Subcutaneous adipose tissue (tissue), 4 donors: ENCODE measurements around the gene PPP1CB. TPM values are rescaled to one million over a fixed set of nuclear protein-coding genes. Genes with fewer than 3 reads are reported as not detected.

Experiments
- total RNA-seq, 4 donors: library from RNA; depleted of rRNA; stranded (reverse); fragments of >200 nt; gene quantifications; one replicate each; pipeline ENCODE4 v1.1.0, GENCODE V29; 2016
- TF ChIP-seq, protein P1 (sequence below): fragments of 450-650 bp; IDR thresholded peaks from one replicate; pipeline ENCODE4 v1.5.1; 2016; ENCODE audit warnings: low read depth, mild to moderate bottlenecking, control low read depth, antibody characterized with exemption, moderate library complexity

PPP1CB gene
- total RNA-seq, 4 donors from 2014 or later = 182 to 293 (median 236) TPM

DNA sequence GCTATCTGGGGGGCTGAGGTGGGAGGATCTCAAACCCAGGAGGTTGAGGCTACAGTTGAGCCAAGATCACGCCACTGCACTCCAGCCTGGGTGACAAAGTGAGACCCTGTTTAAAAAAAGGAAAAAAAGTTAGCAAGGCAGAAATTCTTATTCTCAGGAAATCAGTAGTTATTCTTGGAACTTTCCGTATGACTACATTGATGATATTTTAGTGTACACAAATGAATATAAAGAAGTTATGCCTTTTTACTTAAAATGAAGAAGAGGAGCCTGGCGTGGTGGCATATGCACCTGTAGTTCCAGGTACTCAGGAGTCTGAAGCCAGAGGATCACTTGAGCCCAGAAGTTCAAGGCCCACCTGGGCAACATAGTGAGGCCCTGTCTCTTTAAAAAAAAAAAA is 66.4 kb downstream of the PPP1CB start:
- TF ChIP-seq, protein P1, sequence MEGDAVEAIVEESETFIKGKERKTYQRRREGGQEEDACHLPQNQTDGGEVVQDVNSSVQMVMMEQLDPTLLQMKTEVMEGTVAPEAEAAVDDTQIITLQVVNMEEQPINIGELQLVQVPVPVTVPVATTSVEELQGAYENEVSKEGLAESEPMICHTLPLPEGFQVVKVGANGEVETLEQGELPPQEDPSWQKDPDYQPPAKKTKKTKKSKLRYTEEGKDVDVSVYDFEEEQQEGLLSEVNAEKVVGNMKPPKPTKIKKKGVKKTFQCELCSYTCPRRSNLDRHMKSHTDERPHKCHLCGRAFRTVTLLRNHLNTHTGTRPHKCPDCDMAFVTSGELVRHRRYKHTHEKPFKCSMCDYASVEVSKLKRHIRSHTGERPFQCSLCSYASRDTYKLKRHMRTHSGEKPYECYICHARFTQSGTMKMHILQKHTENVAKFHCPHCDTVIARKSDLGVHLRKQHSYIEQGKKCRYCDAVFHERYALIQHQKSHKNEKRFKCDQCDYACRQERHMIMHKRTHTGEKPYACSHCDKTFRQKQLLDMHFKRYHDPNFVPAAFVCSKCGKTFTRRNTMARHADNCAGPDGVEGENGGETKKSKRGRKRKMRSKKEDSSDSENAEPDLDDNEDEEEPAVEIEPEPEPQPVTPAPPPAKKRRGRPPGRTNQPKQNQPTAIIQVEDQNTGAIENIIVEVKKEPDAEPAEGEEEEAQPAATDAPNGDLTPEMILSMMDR = no peak

GRCh38 chr2:28821295-28821958 is 69.8 kb downstream of the PPP1CB start:
- TF ChIP-seq, protein P1 = no peak

GRCh38 chr2:28822036-28822435 is 70.4 kb downstream of the PPP1CB start:
- TF ChIP-seq, protein P1 = no peak

DNA sequence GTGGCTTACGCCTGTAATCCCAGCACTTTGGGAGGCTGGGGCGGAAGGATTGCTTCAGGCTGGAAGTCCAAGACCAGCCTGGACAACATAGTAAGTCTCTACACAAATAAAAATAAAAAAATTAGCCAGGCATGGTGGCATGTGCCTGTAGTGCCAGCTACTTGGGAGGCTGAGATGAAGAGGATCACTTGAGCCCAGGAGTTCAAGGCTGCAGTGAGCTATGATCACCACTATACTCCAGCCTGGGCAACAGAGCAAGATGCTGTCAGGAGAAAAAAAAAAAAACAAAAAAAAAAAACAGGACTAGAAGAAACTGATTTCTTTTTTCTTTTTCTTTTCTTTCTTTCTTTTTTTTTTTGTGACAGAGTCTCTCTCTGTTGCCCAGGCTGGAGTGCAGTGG is 72.6 kb downstream of the PPP1CB start:
- TF ChIP-seq, protein P1 = no peak

- TF ChIP-seq, protein P1 = no peak
Observed at GRCh38 chr2:28824870-28825269, 73.2 kb downstream of the PPP1CB start.

DNA sequence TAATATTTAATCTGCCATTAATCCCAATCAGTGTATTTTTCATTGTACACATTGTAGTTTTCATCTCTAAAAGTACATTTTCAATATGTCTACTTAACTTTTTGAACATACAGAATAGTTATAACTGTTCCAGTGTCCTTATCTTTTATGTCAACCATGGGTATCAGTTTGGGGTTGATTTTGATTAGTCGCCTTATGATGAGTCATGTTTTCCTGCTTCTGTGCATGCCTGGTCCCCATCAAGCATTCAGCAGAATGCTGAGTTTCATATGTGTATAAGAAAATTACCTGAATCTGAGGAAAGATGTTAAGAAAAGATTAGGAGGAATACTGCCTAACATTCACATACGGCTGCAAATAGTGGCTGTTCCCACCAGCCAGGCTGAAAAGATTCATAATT is 76.8 kb downstream of the PPP1CB start:
- TF ChIP-seq, protein P1 = no peak

DNA sequence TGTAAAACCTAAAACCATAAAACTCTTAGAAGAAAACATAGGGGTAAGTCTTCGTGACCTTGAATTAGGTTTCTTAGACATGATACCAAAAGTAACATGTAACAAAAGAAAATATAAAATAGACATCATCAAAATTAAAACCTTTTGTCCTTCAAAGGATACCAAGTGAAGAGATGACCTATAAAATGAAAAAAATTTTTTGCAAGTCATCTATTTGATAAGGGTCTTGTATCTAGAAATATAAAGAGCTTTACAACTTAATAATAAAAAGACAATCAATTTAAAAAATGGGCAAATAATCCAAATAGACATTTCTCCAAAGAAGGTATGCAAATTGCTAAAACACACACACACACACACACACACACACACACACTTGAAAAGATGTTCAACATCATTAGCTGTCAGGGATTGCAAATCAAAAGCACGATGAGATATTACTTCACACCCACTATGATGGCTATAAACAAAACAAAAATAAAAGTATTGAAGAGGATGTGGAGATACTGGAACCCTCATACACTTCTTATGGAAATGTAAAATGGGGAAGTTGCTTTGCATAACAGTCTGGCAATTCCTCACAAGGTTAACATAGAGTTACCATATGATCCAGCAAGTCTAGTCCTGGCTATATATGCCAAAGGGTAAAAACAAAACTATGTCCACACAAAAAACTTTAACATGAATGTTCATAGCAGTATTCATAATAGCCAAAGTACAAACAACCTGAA is 82.3 kb downstream of the PPP1CB start:
- TF ChIP-seq, protein P1 = no peak
